ENCODE measurements around the gene LDLRAD4. TPM values are rescaled to one million over a fixed set of nuclear protein-coding genes. Genes with fewer than 3 reads are reported as not detected.

Gene LDLRAD4
- total RNA-seq, 2 donors from 2014 or later: 11.7 to 17.0 TPM

DNA sequence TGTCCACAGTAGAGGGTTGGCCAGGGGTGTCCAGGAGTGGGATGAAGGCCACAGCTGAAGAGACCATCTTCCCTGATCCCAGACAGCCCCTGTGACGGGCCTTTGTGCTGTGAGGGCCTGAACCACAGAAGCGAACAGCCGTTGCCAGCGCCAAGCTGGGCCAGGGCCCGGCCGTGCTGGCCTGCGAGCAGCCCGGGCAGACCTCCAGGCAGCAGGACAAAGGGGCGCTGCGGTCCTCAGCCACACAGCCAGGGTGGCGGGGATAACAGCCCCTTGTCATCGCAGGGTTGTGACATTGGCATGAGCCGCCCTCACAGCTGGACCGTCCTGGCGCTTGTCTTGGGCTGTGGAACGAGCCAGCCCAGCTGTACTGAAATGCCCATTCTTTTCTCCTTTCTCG, 346.7 kb downstream of the LDLRAD4 start:
- Histone ChIP-seq H3K9me3 (no peaks in the 10 kb centered on the region), H3K27ac (no peak overlapping the region), H3K4me3 (no peak overlapping the region), H3K9ac (ENCODE audit: low read depth in 2 of 2, low read length in 2 of 2) (no peak overlapping the region), H3K4me1 (peaks cover 3% of the 10 kb centered on the region), H3K36me3 (no peaks in the 10 kb centered on the region), H3K27me3 (no peaks in the 10 kb centered on the region)
- DNase-seq: no peak
- intact Hi-C loops (cut with DNase I): no loop called here
- TF ChIP-seq, protein P1, sequence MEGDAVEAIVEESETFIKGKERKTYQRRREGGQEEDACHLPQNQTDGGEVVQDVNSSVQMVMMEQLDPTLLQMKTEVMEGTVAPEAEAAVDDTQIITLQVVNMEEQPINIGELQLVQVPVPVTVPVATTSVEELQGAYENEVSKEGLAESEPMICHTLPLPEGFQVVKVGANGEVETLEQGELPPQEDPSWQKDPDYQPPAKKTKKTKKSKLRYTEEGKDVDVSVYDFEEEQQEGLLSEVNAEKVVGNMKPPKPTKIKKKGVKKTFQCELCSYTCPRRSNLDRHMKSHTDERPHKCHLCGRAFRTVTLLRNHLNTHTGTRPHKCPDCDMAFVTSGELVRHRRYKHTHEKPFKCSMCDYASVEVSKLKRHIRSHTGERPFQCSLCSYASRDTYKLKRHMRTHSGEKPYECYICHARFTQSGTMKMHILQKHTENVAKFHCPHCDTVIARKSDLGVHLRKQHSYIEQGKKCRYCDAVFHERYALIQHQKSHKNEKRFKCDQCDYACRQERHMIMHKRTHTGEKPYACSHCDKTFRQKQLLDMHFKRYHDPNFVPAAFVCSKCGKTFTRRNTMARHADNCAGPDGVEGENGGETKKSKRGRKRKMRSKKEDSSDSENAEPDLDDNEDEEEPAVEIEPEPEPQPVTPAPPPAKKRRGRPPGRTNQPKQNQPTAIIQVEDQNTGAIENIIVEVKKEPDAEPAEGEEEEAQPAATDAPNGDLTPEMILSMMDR (IDR thresholded peaks at IDR 0.05): no peak

DNA sequence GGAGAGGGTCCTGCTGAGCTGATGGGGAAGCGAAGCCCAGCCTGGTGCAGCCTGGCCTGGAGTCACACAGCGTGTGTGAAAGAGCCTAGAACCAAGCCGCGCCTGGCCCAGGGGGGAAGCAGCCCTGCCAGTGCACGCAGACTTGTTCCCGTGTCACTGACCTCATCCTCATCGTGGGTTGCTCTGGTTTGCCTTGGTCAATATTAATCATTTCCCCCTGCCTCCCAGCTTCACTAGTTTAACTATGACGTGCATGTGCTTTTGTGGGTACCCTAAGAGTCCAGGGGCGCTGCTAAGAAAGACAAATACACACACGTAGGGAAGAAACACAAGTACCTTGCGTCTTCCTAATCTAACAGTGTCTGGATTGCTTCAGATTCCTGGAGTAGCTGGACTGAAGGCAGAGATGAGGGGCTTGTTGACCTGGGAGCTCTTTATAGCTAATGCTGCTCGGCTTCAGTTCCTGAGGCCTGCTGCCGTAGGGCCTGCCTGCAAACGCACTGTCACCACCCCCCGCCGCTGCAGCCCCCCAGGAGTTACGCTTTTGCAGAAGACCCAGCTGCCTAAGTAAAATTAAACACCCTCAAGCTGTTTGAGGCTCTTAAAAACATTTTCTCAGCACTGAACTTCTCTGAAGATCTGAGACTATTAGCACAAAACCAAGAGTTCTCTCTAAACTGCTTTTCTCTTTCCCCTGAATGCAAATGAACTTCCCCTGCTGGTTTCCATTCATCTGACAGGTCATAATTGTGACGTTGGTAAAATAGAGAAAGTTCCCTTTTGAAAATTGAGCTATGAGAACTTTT, 348.6 kb downstream of the LDLRAD4 start:
- H3K4me1 ChIP-seq: peaks cover 3% of the 10 kb centered on the region
- H3K9ac ChIP-seq (ENCODE audit: low read depth in 2 of 2, low read length in 2 of 2): peak overlapping the region in 1 of 2 donors; percentile 30
- no peak for DNase-seq
- TF ChIP-seq, protein P1 (IDR thresholded peaks at IDR 0.05): no peak
- H3K27ac ChIP-seq: peak overlapping the region; percentile 61
- no peaks in the 10 kb centered on the region for H3K36me3 ChIP-seq
- intact Hi-C loops (cut with DNase I): no loop called here
- H3K9me3 ChIP-seq: no peaks in the 10 kb centered on the region
- H3K27me3 ChIP-seq: no peaks in the 10 kb centered on the region
- H3K4me3 ChIP-seq: no peak overlapping the region

DNA sequence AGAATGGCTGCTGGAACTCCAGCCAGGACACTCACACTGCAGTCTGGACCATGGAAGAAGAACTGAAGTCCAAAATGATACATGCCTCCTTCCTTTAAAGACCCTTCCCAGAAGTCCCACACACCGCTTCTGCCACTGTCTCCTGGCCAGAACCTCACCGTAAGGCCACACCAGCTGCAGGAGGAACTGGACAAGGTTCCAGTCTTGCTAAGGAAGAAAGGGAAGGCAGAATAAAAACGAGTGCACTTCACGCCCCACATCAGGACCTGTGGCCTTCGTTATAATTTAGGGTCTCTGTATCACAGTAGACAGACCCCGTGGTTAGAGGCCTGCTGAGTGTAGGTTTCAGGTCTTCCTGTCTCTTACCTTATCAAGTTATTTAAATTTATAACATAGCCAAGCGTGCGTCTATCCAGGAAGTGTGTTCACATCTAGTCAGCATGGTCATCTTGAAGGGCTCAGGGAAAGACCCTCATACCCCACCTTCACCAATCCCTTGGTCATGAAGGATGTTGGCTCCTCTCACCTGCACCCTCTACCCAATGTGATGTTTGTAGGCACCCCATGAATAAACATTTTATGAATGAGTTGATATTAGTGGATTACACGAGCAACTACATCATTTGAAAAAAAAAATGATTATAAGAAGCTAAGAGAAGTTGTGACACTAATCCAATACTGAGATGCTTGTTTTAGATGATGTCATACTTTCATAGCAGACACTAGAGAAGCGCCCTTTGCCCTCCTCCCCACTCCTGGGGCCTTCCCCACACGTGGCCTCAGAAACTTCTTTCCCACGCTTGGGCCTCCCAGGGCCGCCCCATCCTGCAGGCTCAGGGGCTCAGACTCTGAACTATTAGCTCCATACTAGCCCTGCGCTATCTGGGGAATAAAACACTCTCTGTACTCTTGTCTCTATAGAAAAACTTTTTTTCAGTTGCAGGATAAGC, 350.2 kb downstream of the LDLRAD4 start:
- TF ChIP-seq, protein P1 (IDR thresholded peaks at IDR 0.05): no peak
- intact Hi-C loops (cut with DNase I): no loop called here

DNA sequence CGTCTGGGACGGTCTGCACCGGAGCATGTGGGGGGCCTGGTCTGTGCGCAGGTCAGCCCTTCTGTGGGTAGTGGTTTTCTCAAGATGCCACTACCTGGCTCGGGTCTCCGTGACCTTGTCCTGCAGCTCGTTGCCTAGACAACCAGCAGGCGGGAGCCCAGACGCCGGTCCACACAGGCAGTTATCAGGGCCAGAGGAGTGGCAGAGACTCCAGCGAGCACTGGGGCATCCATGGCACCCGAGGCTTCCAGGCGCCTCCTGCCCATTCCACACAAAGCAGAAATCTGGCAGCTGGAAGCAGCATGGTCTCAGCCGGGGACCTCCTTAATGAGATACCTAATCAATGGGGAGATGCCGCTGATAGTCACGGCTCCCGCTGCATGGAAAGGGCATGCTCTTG, 351.7 kb downstream of the LDLRAD4 start:
- intact Hi-C loops (cut with DNase I): no loop called here
- H3K9ac ChIP-seq (ENCODE audit: low read depth in 2 of 2, low read length in 2 of 2): no peak overlapping the region
- H3K36me3 ChIP-seq: no peaks in the 10 kb centered on the region
- H3K4me1 ChIP-seq: no peaks in the 10 kb centered on the region
- no peak overlapping the region for H3K27ac ChIP-seq
- TF ChIP-seq, protein P1 (IDR thresholded peaks at IDR 0.05): no peak
- H3K4me3 ChIP-seq: no peak overlapping the region
- no peaks in the 10 kb centered on the region for H3K27me3 ChIP-seq
- DNase-seq: no peak
- no peaks in the 10 kb centered on the region for H3K9me3 ChIP-seq

More for the DNA sequence above, 350.2 kb downstream of the LDLRAD4 start:
- Histone ChIP-seq H3K27ac (no peak overlapping the region), H3K36me3 (no peaks in the 10 kb centered on the region), H3K9me3 (no peaks in the 10 kb centered on the region), H3K27me3 (no peaks in the 10 kb centered on the region), H3K9ac (ENCODE audit: low read depth in 2 of 2, low read length in 2 of 2) (no peak overlapping the region), H3K4me3 (no peak overlapping the region), H3K4me1 (peaks cover 3% of the 10 kb centered on the region)
- no peak for DNase-seq

DNA sequence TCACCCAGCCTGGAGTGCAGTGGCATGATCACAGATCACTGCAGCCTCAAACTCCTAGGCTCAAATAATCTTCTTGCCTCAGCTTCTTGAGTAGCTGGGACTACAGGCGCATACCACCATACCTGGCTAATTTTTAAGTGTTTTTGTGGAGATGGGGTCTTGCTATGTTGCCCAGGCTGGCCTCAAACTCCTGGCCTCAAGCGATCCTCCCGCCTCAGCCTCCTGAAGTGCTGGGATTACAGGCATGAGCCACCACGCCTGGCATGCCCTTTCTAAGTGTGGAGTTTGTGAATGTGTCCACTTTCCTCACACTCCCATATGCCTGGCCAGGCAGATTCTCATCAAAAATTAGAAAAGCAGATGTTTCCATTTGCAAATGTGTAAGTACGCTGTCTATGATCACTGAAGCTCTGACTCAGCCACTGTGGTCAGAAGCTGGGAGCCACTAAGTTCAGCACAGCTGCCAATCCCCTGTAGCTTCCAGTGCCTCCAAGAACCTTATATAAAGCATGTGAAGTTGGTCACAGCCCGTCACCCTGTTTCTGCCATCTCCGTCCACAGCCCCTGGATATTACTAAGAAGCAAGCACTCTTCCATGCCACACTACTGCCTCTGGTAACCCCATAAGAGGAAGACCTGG, 352.4 kb downstream of the LDLRAD4 start:
- no peaks in the 10 kb centered on the region for H3K27me3 ChIP-seq

More for the DNA sequence above, 352.4 kb downstream of the LDLRAD4 start:
- no peak overlapping the region for H3K9ac ChIP-seq (ENCODE audit: low read depth in 2 of 2, low read length in 2 of 2)
- intact Hi-C loops (cut with DNase I): no loop called here
- DNase-seq: no peak
- no peak overlapping the region for H3K4me3 ChIP-seq
- no peaks in the 10 kb centered on the region for H3K4me1 ChIP-seq
- TF ChIP-seq, protein P1 (IDR thresholded peaks at IDR 0.05): no peak
- H3K27ac ChIP-seq: no peak overlapping the region
- no peaks in the 10 kb centered on the region for H3K9me3 ChIP-seq
- H3K36me3 ChIP-seq: no peaks in the 10 kb centered on the region
